Measurements from ENCODE around the gene PIP4K2A.

Gene PIP4K2A

DNA sequence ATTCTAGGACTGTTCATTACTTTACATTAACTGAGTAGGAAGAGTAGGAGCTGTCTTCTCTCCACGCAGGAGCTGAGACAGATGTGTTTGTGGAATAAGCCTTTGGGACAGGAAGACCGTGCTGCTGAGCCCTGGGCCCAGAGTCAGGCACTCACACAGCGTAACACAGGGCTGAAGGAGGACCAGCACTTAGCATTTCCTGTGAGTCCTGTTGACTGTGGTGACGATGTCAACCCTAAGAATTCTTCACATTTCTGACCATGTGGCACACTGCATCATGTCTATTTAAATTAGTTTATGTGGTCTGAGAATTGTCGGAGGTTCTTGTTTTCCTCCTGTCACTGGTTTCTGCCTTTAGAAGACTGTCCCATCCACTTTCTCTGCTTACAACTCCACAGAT lies 117.2 kb downstream of the PIP4K2A start:
- POLR2A ChIA-PET: no interaction called here
- CTCF ChIA-PET: interaction anchor here (0.6 kb wide), 1 partner anchor 368 kb away, joined by 4 read pairs; no protein-coding TSS in a partner anchor
- no peak for DNase-seq (ENCODE audit: extremely low spot score)
- no peak for TF ChIP-seq FOXA1 (IDR thresholded peaks at IDR 0.05)
- no peak for TF ChIP-seq SP1 (IDR thresholded peaks at IDR 0.05)
- TF ChIP-seq, protein P1, sequence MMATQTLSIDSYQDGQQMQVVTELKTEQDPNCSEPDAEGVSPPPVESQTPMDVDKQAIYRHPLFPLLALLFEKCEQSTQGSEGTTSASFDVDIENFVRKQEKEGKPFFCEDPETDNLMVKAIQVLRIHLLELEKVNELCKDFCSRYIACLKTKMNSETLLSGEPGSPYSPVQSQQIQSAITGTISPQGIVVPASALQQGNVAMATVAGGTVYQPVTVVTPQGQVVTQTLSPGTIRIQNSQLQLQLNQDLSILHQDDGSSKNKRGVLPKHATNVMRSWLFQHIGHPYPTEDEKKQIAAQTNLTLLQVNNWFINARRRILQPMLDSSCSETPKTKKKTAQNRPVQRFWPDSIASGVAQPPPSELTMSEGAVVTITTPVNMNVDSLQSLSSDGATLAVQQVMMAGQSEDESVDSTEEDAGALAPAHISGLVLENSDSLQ (IDR thresholded peaks at IDR 0.05): no peak
- TF ChIP-seq HDGF (IDR thresholded peaks at IDR 0.05; ENCODE audit: borderline replicate concordance): no peak
- TF ChIP-seq LEF1 (IDR thresholded peaks at IDR 0.05; ENCODE audit: borderline replicate concordance): no peak
- no peak for TF ChIP-seq CTBP1 (IDR thresholded peaks at IDR 0.05; ENCODE audit: borderline replicate concordance)
- TF ChIP-seq ELF4 (IDR thresholded peaks at IDR 0.05): no peak
- TF ChIP-seq L3MBTL2 (conservative IDR thresholded peaks at IDR 0.05): no peak
- no peak for TF ChIP-seq FOXM1 (IDR thresholded peaks at IDR 0.05; ENCODE audit: borderline replicate concordance)
- TF ChIP-seq SUZ12 (IDR thresholded peaks at IDR 0.05): no peak
- no peak for TF ChIP-seq BHLHE40 (IDR thresholded peaks at IDR 0.05; ENCODE audit: borderline replicate concordance)
- TF ChIP-seq TARDBP (IDR thresholded peaks at IDR 0.05): no peak
- no peak for TF ChIP-seq ZNF384 (IDR thresholded peaks at IDR 0.05)
- no peak for TF ChIP-seq FOXK2 (IDR thresholded peaks at IDR 0.05)
- TF ChIP-seq NFRKB (IDR thresholded peaks at IDR 0.05): no peak

DNA sequence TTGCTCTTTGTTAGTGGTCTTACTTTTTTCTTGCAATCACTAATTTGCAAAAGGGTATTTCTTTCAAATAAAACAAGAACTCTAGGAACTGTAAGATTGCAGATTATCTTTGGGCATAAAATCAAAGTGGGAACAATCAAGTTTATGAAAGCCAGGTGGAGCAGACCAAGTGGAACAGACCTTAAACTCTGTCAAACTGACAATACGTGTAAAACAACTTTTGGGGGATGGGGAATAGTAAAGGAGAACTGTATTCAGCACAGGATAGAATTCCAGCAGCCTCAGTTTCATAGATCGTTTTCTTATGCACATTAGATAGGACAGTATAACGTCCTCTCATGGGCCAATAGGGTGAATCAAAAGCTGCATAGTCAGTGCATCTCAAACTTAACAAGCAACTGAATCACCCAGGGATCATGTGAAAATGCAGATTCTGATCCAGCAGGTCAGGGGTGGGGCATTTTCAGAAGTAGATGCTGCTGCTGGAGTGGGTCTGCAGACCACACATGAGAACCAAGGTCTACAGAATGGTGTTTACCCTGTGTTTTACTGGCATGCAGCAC lies 120.7 kb downstream of the PIP4K2A start:
- no peak for TF ChIP-seq NFRKB (IDR thresholded peaks at IDR 0.05)
- no peak for TF ChIP-seq BHLHE40 (IDR thresholded peaks at IDR 0.05; ENCODE audit: borderline replicate concordance)
- TF ChIP-seq ARNT (IDR thresholded peaks at IDR 0.05): no peak
- no peak for TF ChIP-seq LEF1 (IDR thresholded peaks at IDR 0.05; ENCODE audit: borderline replicate concordance)
- TF ChIP-seq L3MBTL2 (conservative IDR thresholded peaks at IDR 0.05): no peak
- no peak for TF ChIP-seq CTBP1 (IDR thresholded peaks at IDR 0.05; ENCODE audit: borderline replicate concordance)
- no peak for TF ChIP-seq ZNF384 (IDR thresholded peaks at IDR 0.05)
- TF ChIP-seq FOXM1 (IDR thresholded peaks at IDR 0.05; ENCODE audit: borderline replicate concordance): no peak
- TF ChIP-seq, protein P1 (IDR thresholded peaks at IDR 0.05): no peak
- TF ChIP-seq HDGF (IDR thresholded peaks at IDR 0.05; ENCODE audit: borderline replicate concordance): no peak
- TF ChIP-seq TARDBP (IDR thresholded peaks at IDR 0.05): no peak
- POLR2A ChIA-PET: no interaction called here
- DNase-seq (ENCODE audit: extremely low spot score): no peak
- CTCF ChIA-PET: no interaction called here

DNA sequence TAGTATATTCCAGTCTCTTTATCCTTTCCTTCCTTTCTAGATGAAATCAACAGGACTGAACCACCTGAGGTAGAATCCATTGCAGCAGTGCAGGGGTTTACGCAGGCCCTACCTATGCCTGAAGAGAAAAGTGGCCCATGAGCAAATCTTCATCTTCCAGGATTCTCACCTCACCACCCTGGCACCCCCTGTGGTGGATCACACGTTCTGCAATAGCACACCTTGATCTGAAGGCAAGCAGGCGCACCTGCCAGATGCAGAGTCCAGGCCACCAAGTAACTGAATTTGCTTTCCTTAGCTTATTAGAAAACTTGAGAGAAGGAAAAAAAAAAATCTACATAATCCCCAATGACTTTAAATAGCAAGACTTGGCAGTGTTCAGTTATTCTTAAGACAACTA lies 121.4 kb downstream of the PIP4K2A start:
- ChIA-PET POLR2A (no interaction called here), CTCF (no interaction called here)
- TF ChIP-seq LEF1 (IDR thresholded peaks at IDR 0.05; ENCODE audit: borderline replicate concordance) (no peak), FOXK2 (IDR thresholded peaks at IDR 0.05) (no peak), ZNF384 (IDR thresholded peaks at IDR 0.05) (no peak), L3MBTL2 (conservative IDR thresholded peaks at IDR 0.05) (no peak), SUZ12 (IDR thresholded peaks at IDR 0.05) (no peak), NFRKB (IDR thresholded peaks at IDR 0.05) (no peak), ARNT (IDR thresholded peaks at IDR 0.05) (no peak), SP1 (IDR thresholded peaks at IDR 0.05) (no peak), FOXA1 (IDR thresholded peaks at IDR 0.05) (no peak)
- TF ChIP-seq, protein P1 (IDR thresholded peaks at IDR 0.05): no peak
- DNase-seq (ENCODE audit: extremely low spot score): no peak

DNA sequence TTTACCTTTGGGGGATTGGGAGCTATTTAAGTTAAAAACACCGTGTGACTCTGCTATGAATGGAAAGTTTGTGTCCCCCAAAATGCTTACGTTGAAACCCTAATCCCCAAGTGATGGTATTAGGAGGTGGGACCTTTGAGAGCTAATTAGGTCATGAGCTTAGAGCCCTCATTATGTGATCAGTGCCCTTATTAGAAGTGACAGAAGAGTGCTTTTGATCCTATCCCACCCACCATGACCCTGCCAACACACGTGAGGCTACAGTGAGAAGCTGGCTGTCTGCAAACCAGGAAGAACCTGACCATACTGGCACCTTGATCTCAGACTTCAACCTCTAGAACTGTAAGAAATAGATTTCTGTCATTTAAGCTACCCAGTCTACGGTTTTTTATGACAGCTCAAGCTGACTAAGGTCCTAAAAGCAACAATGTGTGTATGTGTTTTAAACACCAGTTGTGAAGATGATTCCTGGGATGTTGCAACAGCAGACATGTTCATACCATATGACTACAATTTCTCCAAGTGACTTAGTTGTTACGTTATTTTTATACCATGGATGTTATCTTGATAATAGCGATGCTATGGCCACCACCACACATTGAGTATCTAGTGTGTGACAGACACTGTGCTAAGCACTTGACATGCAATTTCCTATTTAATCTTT lies 124.4 kb downstream of the PIP4K2A start:
- no peak for TF ChIP-seq FOXK2 (IDR thresholded peaks at IDR 0.05)
- ChIA-PET CTCF (no interaction called here), POLR2A (no interaction called here)
- DNase-seq (ENCODE audit: extremely low spot score): no peak

DNA sequence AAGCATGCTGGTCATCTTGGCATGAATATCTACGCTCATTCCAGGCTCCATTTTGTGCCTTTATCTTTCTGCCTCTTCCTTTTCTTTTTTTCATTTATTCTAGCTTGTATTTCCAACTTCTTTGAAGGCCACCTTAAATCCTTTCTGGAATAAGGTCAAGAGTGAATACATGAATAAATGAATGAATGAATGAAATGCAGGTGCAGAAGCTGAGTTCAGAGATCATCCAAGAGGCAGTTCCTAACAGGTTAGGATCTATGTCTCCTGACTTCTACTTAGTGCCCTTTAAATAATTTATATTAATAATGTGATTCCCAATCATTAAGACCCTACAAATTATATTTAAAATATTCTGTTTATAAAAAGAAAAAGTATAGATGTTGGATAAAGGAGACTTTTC lies 125.9 kb downstream of the PIP4K2A start:
- no peak for DNase-seq (ENCODE audit: extremely low spot score)
- CTCF ChIA-PET: interaction anchor here (0.7 to 1.2 kb wide), 2 partner anchors 14 to 262 kb away, joined by 3 read pairs; no protein-coding TSS in a partner anchor
- TF ChIP-seq TARDBP (IDR thresholded peaks at IDR 0.05) (no peak), BHLHE40 (IDR thresholded peaks at IDR 0.05; ENCODE audit: borderline replicate concordance) (no peak), FOXM1 (IDR thresholded peaks at IDR 0.05; ENCODE audit: borderline replicate concordance) (no peak), FOXK2 (IDR thresholded peaks at IDR 0.05) (no peak), CTBP1 (IDR thresholded peaks at IDR 0.05; ENCODE audit: borderline replicate concordance) (no peak), FOXA1 (IDR thresholded peaks at IDR 0.05) (no peak), SP1 (IDR thresholded peaks at IDR 0.05) (no peak), ELF4 (IDR thresholded peaks at IDR 0.05) (no peak), ARNT (IDR thresholded peaks at IDR 0.05) (no peak), SUZ12 (IDR thresholded peaks at IDR 0.05) (no peak), HDGF (IDR thresholded peaks at IDR 0.05; ENCODE audit: borderline replicate concordance) (no peak)
- POLR2A ChIA-PET: no interaction called here

DNA sequence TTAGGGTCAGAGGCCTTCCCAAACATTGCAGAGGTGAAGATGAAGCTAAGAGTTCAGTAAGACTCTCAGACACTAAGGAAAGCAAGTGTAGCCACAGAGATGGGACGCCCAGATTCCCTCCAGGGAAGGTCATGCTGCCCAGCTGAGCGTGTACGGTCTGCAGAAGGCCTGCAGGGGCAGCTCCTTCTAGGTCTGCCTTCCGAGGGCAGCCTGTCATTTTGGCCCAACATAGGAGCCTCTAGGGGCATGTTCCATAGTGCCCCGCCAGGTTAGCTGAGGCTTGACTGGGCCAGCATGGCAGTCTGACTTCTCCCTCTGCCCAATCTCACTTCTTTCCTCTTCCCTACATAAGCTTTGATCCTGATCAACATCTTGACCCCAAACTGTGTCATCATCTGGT lies 130.7 kb downstream of the PIP4K2A start:
- POLR2A ChIA-PET: interaction anchor here (0.7 to 1.4 kb wide), 4 partner anchors 8 to 147 kb away, joined by 3 to 4 read pairs (median 3); no protein-coding TSS in a partner anchor
- TF ChIP-seq FOXA1 (IDR thresholded peaks at IDR 0.05) (no peak), CTBP1 (IDR thresholded peaks at IDR 0.05; ENCODE audit: borderline replicate concordance) (no peak), FOXM1 (IDR thresholded peaks at IDR 0.05; ENCODE audit: borderline replicate concordance) (no peak), FOXK2 (IDR thresholded peaks at IDR 0.05) (no peak), L3MBTL2 (conservative IDR thresholded peaks at IDR 0.05) (no peak), ELF4 (IDR thresholded peaks at IDR 0.05) (no peak), NFRKB (IDR thresholded peaks at IDR 0.05) (no peak), ARNT (IDR thresholded peaks at IDR 0.05) (no peak)
- CTCF ChIA-PET: interaction anchor here (0.6 to 2.5 kb wide), 3 partner anchors 9 to 24 kb away, joined by 3 to 11 read pairs (median 3); no protein-coding TSS in a partner anchor
- DNase-seq (ENCODE audit: extremely low spot score): no peak

Data from HEK293T (cell line).